Measurements from ENCODE around the gene ACVR2B.

- TF ChIP-seq EZH2 (IDR thresholded peaks at IDR 0.05; ENCODE audit: borderline replicate concordance, insufficient read depth, low read depth, low read length, poor library complexity, severe bottlenecking) (no peak), CTCF (IDR thresholded peaks at IDR 0.05) (no peak)
These were observed 49.4 kb upstream of the ACVR2B start for GRCh38 chr3:38404286-38404685.
